Measurements from ENCODE around the gene KREMEN2.

Gene KREMEN2

GRCh38 chr16:2976201-2976600, 12.1 kb downstream of the KREMEN2 start:
- no peak for DNase-seq (ENCODE audit: extremely low read depth, low read depth)
- no peak for TF ChIP-seq CTCF (IDR thresholded peaks at IDR 0.05; ENCODE audit: low read depth, low read length)

- no peak for DNase-seq (ENCODE audit: extremely low read depth, low read depth)
- TF ChIP-seq CTCF (IDR thresholded peaks at IDR 0.05; ENCODE audit: low read depth, low read length), result no peak
Observed at GRCh38 chr16:2976673-2977072, 12.6 kb downstream of the KREMEN2 start.

- no peak for TF ChIP-seq CTCF (IDR thresholded peaks at IDR 0.05; ENCODE audit: low read depth, low read length)
- no peak for DNase-seq (ENCODE audit: extremely low read depth, low read depth)
Observed at GRCh38 chr16:2977440-2977839, 13.4 kb downstream of the KREMEN2 start.

- DNase-seq (ENCODE audit: extremely low read depth, low read depth), result no peak
Observed at GRCh38 chr16:2979669-2980226, 15.7 kb downstream of the KREMEN2 start.

GRCh38 chr16:2980227-2981176, 16.4 kb downstream of the KREMEN2 start, which contains the start of gene PKMYT1:
Gene PKMYT1 (minus strand): TSS chr16:2980446. CDS start chr16:2979657, 789 bp downstream.
- TF ChIP-seq CTCF (IDR thresholded peaks at IDR 0.05; ENCODE audit: low read depth, low read length), result no peak
- peak; percentile 63 for DNase-seq (ENCODE audit: extremely low read depth, low read depth)

More at GRCh38 chr16:2979669-2980226, 15.7 kb downstream of the KREMEN2 start:
- no peak for TF ChIP-seq CTCF (IDR thresholded peaks at IDR 0.05; ENCODE audit: low read depth, low read length)

GRCh38 chr16:2981177-2981898, 17.3 kb downstream of the KREMEN2 start:
- TF ChIP-seq CTCF (IDR thresholded peaks at IDR 0.05; ENCODE audit: low read depth, low read length), result no peak
- no peak for DNase-seq (ENCODE audit: extremely low read depth, low read depth)
